ENCODE measurements around the gene PRRT1B. TPM values are rescaled to one million over a fixed set of nuclear protein-coding genes. Genes with fewer than 3 reads are reported as not detected.

Gene PRRT1B
- total RNA-seq, 2 experiments from 2014 or later, result not detected

GRCh38 chr9:131502781-131503625 lies 42.3 kb upstream of the PRRT1B start, which contains the start of gene POMT1:
Gene POMT1 (plus strand): TSS chr9:131502918. CDS start chr9:131504219, 1,301 bp downstream.
- DNase-seq (peak; percentile 81 to 96 (median 89)), ATAC-seq (ENCODE audit: poor library complexity) (peak; percentile 45)
- no peaks in the 10 kb centered on the region for H3K9me3 ChIP-seq (ENCODE audit: control insufficient read depth in 1 of 2, insufficient read depth in 1 of 2, low read length in 2 of 2)
- intact Hi-C loops (cut with DNase I, micrococcal nuclease), result loop anchor here (1.0 to 5.0 kb wide), 3 partner anchors 27 to 244 kb away; no protein-coding TSS in a partner anchor
- Mint-ChIP-seq H3K9me3 (no peaks in the 10 kb centered on the region), H3K27me3 (no peaks in the 10 kb centered on the region), H3K27ac (peak within 1 kb of the TSS; percentile 90), H3K4me3 (peak within 1 kb of the TSS; percentile 85), H3K4me1 (ENCODE audit: low read depth) (peaks cover 67% of the 10 kb centered on the region), H3K36me3 (ENCODE audit: low read depth) (peaks cover 62% of the 10 kb centered on the region)
- peaks cover 26% of the 10 kb centered on the region for H3K36me3 ChIP-seq (ENCODE audit: insufficient read depth, low read length)
- peaks cover 63% of the 10 kb centered on the region for H3K4me1 ChIP-seq (ENCODE audit: insufficient read depth, low read length)
- ChIA-PET POLR2A (interaction anchor here (0.8 to 1.4 kb wide), 7 partner anchors 9 to 241 kb away, joined by 3 to 7 read pairs (median 4); no protein-coding TSS in a partner anchor), CTCF (interaction anchor here (1.3 kb wide), 1 partner anchor 240 kb away, joined by 4 read pairs; no protein-coding TSS in a partner anchor)
- no peak for TF ChIP-seq CTCF (IDR thresholded peaks at IDR 0.05)
- H3K27ac ChIP-seq (ENCODE audit: low read depth in 1 of 2, low read length in 2 of 2), result peak within 1 kb of the TSS; percentile 18 to 76
- no peaks in the 10 kb centered on the region for H3K27me3 ChIP-seq (ENCODE audit: control insufficient read depth in 1 of 2, insufficient read depth in 2 of 2, low read length in 2 of 2)
- peak within 1 kb of the TSS; percentile 85 for H3K4me3 ChIP-seq (ENCODE audit: low read length)

- Histone ChIP-seq H3K4me1 (ENCODE audit: insufficient read depth, low read length) (peaks cover 55% of the 10 kb centered on the region), H3K4me3 (ENCODE audit: low read length) (peak overlapping the region; percentile 85), H3K27ac (ENCODE audit: low read depth in 1 of 2, low read length in 2 of 2) (peak overlapping the region in 1 of 2 donors; percentile 53), H3K27me3 (ENCODE audit: control insufficient read depth in 1 of 2, insufficient read depth in 2 of 2, low read length in 2 of 2) (no peaks in the 10 kb centered on the region), H3K36me3 (ENCODE audit: insufficient read depth, low read length) (peaks cover 24% of the 10 kb centered on the region), H3K9me3 (ENCODE audit: control insufficient read depth in 1 of 2, insufficient read depth in 1 of 2, low read length in 2 of 2) (no peaks in the 10 kb centered on the region)
- ATAC-seq (ENCODE audit: poor library complexity), result peak; percentile 37
- Mint-ChIP-seq H3K36me3 (ENCODE audit: low read depth) (peaks cover 59% of the 10 kb centered on the region), H3K9me3 (no peaks in the 10 kb centered on the region), H3K27ac (peak overlapping the region; percentile 90), H3K27me3 (no peaks in the 10 kb centered on the region), H3K4me3 (peak overlapping the region; percentile 85), H3K4me1 (ENCODE audit: low read depth) (peaks cover 58% of the 10 kb centered on the region)
- ChIA-PET CTCF (interaction anchor here (1.3 kb wide), 1 partner anchor 240 kb away, joined by 4 read pairs; no protein-coding TSS in a partner anchor), POLR2A (interaction anchor here (0.8 to 1.4 kb wide), 6 partner anchors 8 to 240 kb away, joined by 3 to 7 read pairs (median 4); no protein-coding TSS in a partner anchor)
- DNase-seq, result peak in 13 of 14 experiments; percentile 25 to 88 (median 50)
- intact Hi-C loops (cut with DNase I, micrococcal nuclease), result loop anchor here (1.0 to 5.0 kb wide), 3 partner anchors 26 to 243 kb away; no protein-coding TSS in a partner anchor
- no peak for TF ChIP-seq CTCF (IDR thresholded peaks at IDR 0.05)
Measured at GRCh38 chr9:131503626-131504465, 41.5 kb upstream of the PRRT1B start.

GRCh38 chr9:131505012-131505411 lies 40.3 kb upstream of the PRRT1B start:
- ChIA-PET POLR2A (no interaction called here), CTCF (no interaction called here)
- no peak for TF ChIP-seq CTCF (IDR thresholded peaks at IDR 0.05)
- Histone ChIP-seq H3K4me1 (ENCODE audit: insufficient read depth, low read length) (peaks cover 44% of the 10 kb centered on the region), H3K27ac (ENCODE audit: low read depth in 1 of 2, low read length in 2 of 2) (no peak overlapping the region), H3K4me3 (ENCODE audit: low read length) (no peak overlapping the region), H3K9me3 (ENCODE audit: control insufficient read depth in 1 of 2, insufficient read depth in 1 of 2, low read length in 2 of 2) (no peaks in the 10 kb centered on the region), H3K36me3 (ENCODE audit: insufficient read depth, low read length) (peaks cover 30% of the 10 kb centered on the region), H3K27me3 (ENCODE audit: control insufficient read depth in 1 of 2, insufficient read depth in 2 of 2, low read length in 2 of 2) (no peaks in the 10 kb centered on the region)
- Mint-ChIP-seq H3K27me3 (no peaks in the 10 kb centered on the region), H3K9me3 (no peaks in the 10 kb centered on the region), H3K4me3 (peak overlapping the region; percentile 62), H3K27ac (no peak overlapping the region), H3K36me3 (ENCODE audit: low read depth) (peaks cover 60% of the 10 kb centered on the region), H3K4me1 (ENCODE audit: low read depth) (peaks cover 47% of the 10 kb centered on the region)
- no peak for DNase-seq
- intact Hi-C loops (cut with DNase I, micrococcal nuclease), result no loop called here
- ATAC-seq (ENCODE audit: poor library complexity), result no peak

All from CD4-positive, alpha-beta T cell (primary cell).